OCI-LY1 (cell line): ENCODE data around the gene FSHB.

Experiments
- EZH2 ChIP-seq: fragments of 200-600 bp; sonication (generic), shearing (Covaris generic); IDR thresholded peaks from 2 replicates; pipeline ENCODE4 v1.8.0; 2017; ENCODE audit warnings: borderline replicate concordance, mixed run types, mild to moderate bottlenecking, antibody characterized with exemption, low read length, moderate library complexity, mixed read lengths
- TF ChIP-seq, protein P1 (sequence below): fragments of 200-600 bp; sonication (generic), shearing (Covaris generic); IDR thresholded peaks from 2 replicates; pipeline ENCODE4 v1.5.1; 2017; ENCODE audit warnings: mild to moderate bottlenecking, antibody characterized with exemption, low read length, moderate library complexity, mixed read lengths

DNA sequence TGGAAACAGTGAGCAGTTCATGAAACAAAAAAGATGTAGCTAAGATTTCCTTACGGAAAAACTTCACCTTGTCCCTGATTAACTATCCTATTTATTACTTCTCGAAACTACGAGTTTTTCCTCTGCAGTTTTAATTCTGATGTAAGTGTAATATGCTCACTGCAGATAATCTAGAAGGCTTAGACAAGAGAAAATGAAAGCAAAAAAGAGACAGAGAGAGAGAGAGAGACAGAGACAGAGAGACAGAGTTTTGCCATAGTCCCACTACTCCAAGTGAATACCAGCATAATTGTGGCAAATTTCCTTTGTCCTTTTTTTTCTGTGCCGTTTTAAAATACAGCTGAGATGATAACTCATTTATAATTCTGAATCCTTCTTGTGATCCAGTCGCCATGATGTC lies 24.8 kb downstream of the FSHB start:
- TF ChIP-seq, protein P1, sequence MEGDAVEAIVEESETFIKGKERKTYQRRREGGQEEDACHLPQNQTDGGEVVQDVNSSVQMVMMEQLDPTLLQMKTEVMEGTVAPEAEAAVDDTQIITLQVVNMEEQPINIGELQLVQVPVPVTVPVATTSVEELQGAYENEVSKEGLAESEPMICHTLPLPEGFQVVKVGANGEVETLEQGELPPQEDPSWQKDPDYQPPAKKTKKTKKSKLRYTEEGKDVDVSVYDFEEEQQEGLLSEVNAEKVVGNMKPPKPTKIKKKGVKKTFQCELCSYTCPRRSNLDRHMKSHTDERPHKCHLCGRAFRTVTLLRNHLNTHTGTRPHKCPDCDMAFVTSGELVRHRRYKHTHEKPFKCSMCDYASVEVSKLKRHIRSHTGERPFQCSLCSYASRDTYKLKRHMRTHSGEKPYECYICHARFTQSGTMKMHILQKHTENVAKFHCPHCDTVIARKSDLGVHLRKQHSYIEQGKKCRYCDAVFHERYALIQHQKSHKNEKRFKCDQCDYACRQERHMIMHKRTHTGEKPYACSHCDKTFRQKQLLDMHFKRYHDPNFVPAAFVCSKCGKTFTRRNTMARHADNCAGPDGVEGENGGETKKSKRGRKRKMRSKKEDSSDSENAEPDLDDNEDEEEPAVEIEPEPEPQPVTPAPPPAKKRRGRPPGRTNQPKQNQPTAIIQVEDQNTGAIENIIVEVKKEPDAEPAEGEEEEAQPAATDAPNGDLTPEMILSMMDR, result no peak
- no peak for TF ChIP-seq EZH2
